Osteoblast (primary cell): Measurements from ENCODE around the gene RGCC. TPM values are rescaled to one million over a fixed set of nuclear protein-coding genes. Genes with fewer than 3 reads are reported as not detected.

ENCODE experiments used
- DNase-seq: peaks from one replicate; pipeline ENCODE4 v3.0.0; 2011; ENCODE audit warnings: low spot score, mixed read lengths; ENCODE audit not compliant: insufficient read length; ENCODE audit errors: missing footprints
- H2AFZ ChIP-seq: 2 replicates; pipeline ENCODE4 v1.6.0; 2011; ENCODE audit warnings: mild to moderate bottlenecking, low read length
- H3K27ac ChIP-seq: 2 replicates; pipeline ENCODE4 v1.5.1; 2011; ENCODE audit warnings: mild to moderate bottlenecking, low read depth, low read length, moderate library complexity
- H3K27me3 ChIP-seq: 2 replicates; pipeline ENCODE4 v1.6.0; 2012; ENCODE audit warnings: mild to moderate bottlenecking, control low read depth, inconsistent platforms, low read length, moderate library complexity; ENCODE audit not compliant: insufficient read depth
- H3K36me3 ChIP-seq: 2 replicates; pipeline ENCODE4 v1.5.1; 2011; ENCODE audit warnings: mild to moderate bottlenecking, low read length, control low read depth, moderate library complexity; ENCODE audit not compliant: insufficient read depth
- H3K4me1 ChIP-seq: 2 replicates; pipeline ENCODE4 v1.5.1; 2011; ENCODE audit warnings: mild to moderate bottlenecking, low read length, control low read depth, moderate library complexity; ENCODE audit not compliant: insufficient read depth
- H3K4me2 ChIP-seq: 2 replicates; pipeline ENCODE4 v1.6.0; 2011; ENCODE audit warnings: mild to moderate bottlenecking, low read length; ENCODE audit not compliant: insufficient read depth
- H3K4me3 ChIP-seq: fragments of 200-600 bp; sonication (generic); 3 replicates; pipeline ENCODE4 v1.5.1; 2012; ENCODE audit warnings: mild to moderate bottlenecking, low read length, inconsistent platforms; ENCODE audit not compliant: insufficient read depth
- H3K79me2 ChIP-seq: 2 replicates; pipeline ENCODE4 v1.6.0; 2012; ENCODE audit warnings: mild to moderate bottlenecking, low read length, control low read depth, inconsistent platforms; ENCODE audit not compliant: insufficient read depth
- H3K9me3 ChIP-seq: 2 replicates; pipeline ENCODE4 v1.5.1; 2011; ENCODE audit warnings: low read depth, low read length, control low read depth
- H4K20me1 ChIP-seq: 2 replicates; pipeline ENCODE4 v1.6.0; 2012; ENCODE audit warnings: mild to moderate bottlenecking, low read length, control low read depth; ENCODE audit not compliant: insufficient read depth
- CTCF ChIP-seq: IDR thresholded peaks from 2 replicates; pipeline ENCODE4 v1.5.1; 2011; ENCODE audit warnings: mild to moderate bottlenecking, low read depth, low read length, moderate library complexity; ENCODE audit errors: extremely low read depth
- total RNA-seq: library from RNA; depleted of rRNA; stranded (reverse); fragments of >200 nt; gene quantifications from 2 replicates; pipeline ENCODE4 v1.2.3, GENCODE V29; 2012

The RGCC gene
- total RNA-seq, 1 donor, result 2.2 TPM

- no peaks in the 10 kb centered on the region for H3K27me3 ChIP-seq
- no peak for TF ChIP-seq CTCF
- no peak overlapping the region for H3K27ac ChIP-seq
- no peaks in the 10 kb centered on the region for H4K20me1 ChIP-seq
- DNase-seq, result no peak
- no peak overlapping the region for H2AFZ ChIP-seq
- H3K4me3 ChIP-seq, result no peak overlapping the region
- no peaks in the 10 kb centered on the region for H3K79me2 ChIP-seq
- no peaks in the 10 kb centered on the region for H3K4me1 ChIP-seq
- H3K4me2 ChIP-seq, result no peak overlapping the region
- H3K36me3 ChIP-seq, result no peaks in the 10 kb centered on the region
- no peaks in the 10 kb centered on the region for H3K9me3 ChIP-seq
Observed at GRCh38 chr13:41434831-41435520, 22.4 kb upstream of the RGCC start.

GRCh38 chr13:41443969-41444368 is 13.4 kb upstream of the RGCC start:
- H3K36me3 ChIP-seq, result no peaks in the 10 kb centered on the region

GRCh38 chr13:41452462-41452861 is 4.9 kb upstream of the RGCC start:
- Histone ChIP-seq H3K27ac (no peak overlapping the region), H3K27me3 (peaks cover 19% of the 10 kb centered on the region), H2AFZ (no peak overlapping the region), H3K36me3 (no peaks in the 10 kb centered on the region), H3K9me3 (no peaks in the 10 kb centered on the region), H3K4me3 (no peak overlapping the region), H3K79me2 (no peaks in the 10 kb centered on the region), H3K4me1 (peaks cover 3% of the 10 kb centered on the region), H4K20me1 (no peaks in the 10 kb centered on the region), H3K4me2 (no peak overlapping the region)
- no peak for TF ChIP-seq CTCF
- DNase-seq, result peak; percentile 39

More at GRCh38 chr13:41443969-41444368, 13.4 kb upstream of the RGCC start:
- no peak for TF ChIP-seq CTCF
- Histone ChIP-seq H3K27me3 (no peaks in the 10 kb centered on the region), H4K20me1 (no peaks in the 10 kb centered on the region), H3K9me3 (no peaks in the 10 kb centered on the region), H3K4me1 (no peaks in the 10 kb centered on the region), H3K4me2 (no peak overlapping the region), H3K27ac (no peak overlapping the region), H3K4me3 (no peak overlapping the region), H2AFZ (no peak overlapping the region), H3K79me2 (no peaks in the 10 kb centered on the region)
- DNase-seq, result no peak

- Histone ChIP-seq H3K4me2 (no peak overlapping the region), H3K9me3 (no peaks in the 10 kb centered on the region), H3K4me3 (no peak overlapping the region), H4K20me1 (no peaks in the 10 kb centered on the region), H3K36me3 (no peaks in the 10 kb centered on the region), H3K27me3 (peaks cover 29% of the 10 kb centered on the region), H3K4me1 (peaks cover 15% of the 10 kb centered on the region), H3K27ac (no peak overlapping the region), H2AFZ (no peak overlapping the region), H3K79me2 (no peaks in the 10 kb centered on the region)
- DNase-seq, result no peak
- no peak for TF ChIP-seq CTCF
Observed at GRCh38 chr13:41453620-41454019, 3.7 kb upstream of the RGCC start.
